Spinal cord (tissue), 10 donors: ENCODE results near the gene CPB1. TPM values are rescaled to one million over a fixed set of nuclear protein-coding genes. Genes with fewer than 3 reads are reported as not detected.

Experiments used
- DNase-seq, 6 donors: peaks; one replicate each; pipeline versions ENCODE4 v3.0.0 to v3.0.0-alpha.2; 2013 to 2015; ENCODE audit warnings: low spot score in 6 of 6, low read depth in 4 of 6
- H3K27ac ChIP-seq: one replicate; pipeline ENCODE4 v1.5.1; 2013; ENCODE audit warnings: low read depth, low read length, control low read depth
- H3K27me3 ChIP-seq: one replicate; pipeline ENCODE4 v1.6.1; 2013; ENCODE audit warnings: low read length; ENCODE audit not compliant: control insufficient read depth, insufficient read depth
- H3K36me3 ChIP-seq: one replicate; pipeline ENCODE4 v1.6.1; 2013; ENCODE audit warnings: low read length; ENCODE audit not compliant: control insufficient read depth, insufficient read depth
- H3K4me1 ChIP-seq: one replicate; pipeline ENCODE4 v1.6.1; 2013; ENCODE audit warnings: low read length; ENCODE audit not compliant: control insufficient read depth, insufficient read depth
- H3K4me3 ChIP-seq: one replicate; pipeline ENCODE4 v1.5.1; 2013; ENCODE audit warnings: low read depth, low read length, control low read depth
- H3K9me3 ChIP-seq: one replicate; pipeline ENCODE4 v1.6.1; 2013; ENCODE audit warnings: low read length; ENCODE audit not compliant: control insufficient read depth, insufficient read depth
- WGBS: methylation state at CpG from one replicate; pipeline ENCODE4 v1.1.5; 2013; ENCODE audit warnings: missing lambda C conversion rate; ENCODE audit not compliant: insufficient coverage; 5-methylcytosine and 5-hydroxymethylcytosine counted together
- polyA plus RNA-seq, 2 donors: library from polyadenylated mRNA; unstranded; fragments of 120-200 nt; gene quantifications; one replicate each; pipeline ENCODE4 v1.2.1, GENCODE V29; 2013; ENCODE audit not compliant: insufficient read length in 2 of 2
- total RNA-seq, 2 donors: library from RNA; depleted of rRNA in 1 of 2; stranded (reverse); fragments of 120-200 nt in 1 of 2; fragments of >200 nt in 1 of 2; gene quantifications; one replicate each; pipeline versions ENCODE4 v1.2.3 to v1.2.4, GENCODE V29; 2013 to 2014
- donor health status: healthy.

CPB1 gene
- total and polyA plus RNA-seq, 4 donors, result 0.17 to 0.30 (median 0.19) TPM; not detected in 1

DNA sequence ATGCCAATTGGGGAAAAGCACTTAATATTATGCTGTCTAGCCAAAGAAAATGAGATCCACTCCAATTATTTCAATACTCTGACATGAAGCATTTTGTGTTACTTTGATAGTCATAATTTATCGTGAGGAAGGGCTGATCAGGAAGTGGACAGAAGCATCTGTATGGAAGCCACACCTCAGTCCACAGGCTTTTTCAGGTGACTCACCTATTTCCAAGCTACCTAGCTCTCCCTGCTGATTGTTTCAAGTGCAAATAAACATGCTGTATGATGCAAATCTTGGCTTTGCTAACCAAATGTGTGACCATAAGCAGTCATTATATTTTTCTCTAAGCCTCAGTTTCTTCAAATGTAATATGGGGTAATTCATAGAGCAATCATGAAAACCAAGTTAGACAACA lies 30.8 kb upstream of the CPB1 start:
- Histone ChIP-seq H3K27me3 (no peaks in the 10 kb centered on the region), H3K9me3 (no peaks in the 10 kb centered on the region), H3K27ac (no peak overlapping the region), H3K4me3 (no peak overlapping the region), H3K4me1 (no peaks in the 10 kb centered on the region), H3K36me3 (no peaks in the 10 kb centered on the region)
- no CpG with 5 or more reads among the region's 1 CpG for WGBS
- DNase-seq, result no peak

DNA sequence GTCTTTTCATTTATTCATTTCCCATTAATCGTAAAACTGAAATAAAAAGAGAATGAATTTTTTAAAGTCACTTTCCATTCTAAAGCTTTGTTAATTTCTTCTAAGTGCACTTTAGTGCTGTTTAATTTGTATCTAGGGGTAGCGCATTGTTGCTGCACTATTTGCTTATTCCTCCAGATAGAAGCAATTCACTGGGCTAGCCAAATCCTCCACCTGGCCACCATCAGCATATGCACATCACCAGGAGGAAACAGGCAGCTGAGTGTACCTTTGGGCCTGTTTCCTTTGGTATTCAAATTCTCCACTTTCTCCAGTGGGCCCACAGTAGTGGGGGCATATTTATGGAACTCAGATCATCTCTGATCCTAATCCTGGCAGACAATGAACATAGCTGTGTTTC lies 29.8 kb upstream of the CPB1 start:
- peak in 1 of 6 donors; percentile 85 for DNase-seq
- no peaks in the 10 kb centered on the region for H3K27me3 ChIP-seq
- no peaks in the 10 kb centered on the region for H3K36me3 ChIP-seq
- H3K27ac ChIP-seq, result no peak overlapping the region
- no peaks in the 10 kb centered on the region for H3K4me1 ChIP-seq
- H3K9me3 ChIP-seq, result no peaks in the 10 kb centered on the region
- no CpG with 5 or more reads among the region's 2 CpGs for WGBS
- H3K4me3 ChIP-seq, result no peak overlapping the region

DNA sequence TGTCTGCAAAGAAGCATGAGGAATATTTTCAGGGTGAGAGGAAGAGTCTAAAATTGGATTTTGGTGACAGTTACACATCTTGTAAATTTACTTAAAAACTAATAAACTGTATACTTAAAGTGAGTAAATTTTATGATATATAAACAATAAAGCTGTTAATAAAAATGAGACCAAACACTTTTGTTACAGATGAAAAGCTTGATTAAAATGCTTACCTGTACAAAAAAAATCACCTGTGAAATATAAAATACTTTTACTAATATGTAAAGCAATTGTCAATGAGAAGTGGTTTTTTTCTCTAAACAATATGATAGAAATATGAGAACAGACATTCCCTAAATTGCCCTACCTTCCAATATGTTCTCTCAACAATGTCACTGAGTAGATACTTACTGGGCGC lies 27.2 kb upstream of the CPB1 start:
- no CpG with 5 or more reads among the region's 1 CpG for WGBS
- Histone ChIP-seq H3K9me3 (no peaks in the 10 kb centered on the region), H3K4me3 (no peak overlapping the region), H3K36me3 (no peaks in the 10 kb centered on the region), H3K27ac (no peak overlapping the region), H3K4me1 (no peaks in the 10 kb centered on the region), H3K27me3 (no peaks in the 10 kb centered on the region)
- DNase-seq, result no peak

DNA sequence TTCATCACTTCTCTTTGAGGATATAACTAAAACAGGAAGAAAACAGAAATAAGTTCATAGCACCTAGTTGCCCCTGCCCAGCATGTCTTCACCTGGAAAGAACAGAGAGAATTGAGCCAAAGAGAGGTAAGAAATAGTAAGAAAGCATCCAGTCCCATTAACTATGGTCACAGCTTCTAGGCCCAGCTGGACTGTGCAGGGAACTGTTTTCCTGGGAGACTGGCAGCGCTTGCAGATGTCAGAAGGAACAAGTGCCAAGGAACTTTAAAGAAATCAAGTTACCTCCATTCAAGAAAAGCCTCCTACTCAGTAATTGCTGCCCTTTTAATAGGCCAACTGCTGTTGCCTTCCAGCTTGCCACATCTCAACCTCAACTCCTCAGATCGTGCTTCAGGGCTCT lies 17.8 kb upstream of the CPB1 start:
- H3K27ac ChIP-seq, result no peak overlapping the region
- H3K36me3 ChIP-seq, result no peaks in the 10 kb centered on the region
- DNase-seq, result no peak
- H3K4me1 ChIP-seq, result no peaks in the 10 kb centered on the region
- no peak overlapping the region for H3K4me3 ChIP-seq
- no peaks in the 10 kb centered on the region for H3K27me3 ChIP-seq
- 69% methylated on average over 2 of the region's 2 CpGs for WGBS
- no peaks in the 10 kb centered on the region for H3K9me3 ChIP-seq

DNA sequence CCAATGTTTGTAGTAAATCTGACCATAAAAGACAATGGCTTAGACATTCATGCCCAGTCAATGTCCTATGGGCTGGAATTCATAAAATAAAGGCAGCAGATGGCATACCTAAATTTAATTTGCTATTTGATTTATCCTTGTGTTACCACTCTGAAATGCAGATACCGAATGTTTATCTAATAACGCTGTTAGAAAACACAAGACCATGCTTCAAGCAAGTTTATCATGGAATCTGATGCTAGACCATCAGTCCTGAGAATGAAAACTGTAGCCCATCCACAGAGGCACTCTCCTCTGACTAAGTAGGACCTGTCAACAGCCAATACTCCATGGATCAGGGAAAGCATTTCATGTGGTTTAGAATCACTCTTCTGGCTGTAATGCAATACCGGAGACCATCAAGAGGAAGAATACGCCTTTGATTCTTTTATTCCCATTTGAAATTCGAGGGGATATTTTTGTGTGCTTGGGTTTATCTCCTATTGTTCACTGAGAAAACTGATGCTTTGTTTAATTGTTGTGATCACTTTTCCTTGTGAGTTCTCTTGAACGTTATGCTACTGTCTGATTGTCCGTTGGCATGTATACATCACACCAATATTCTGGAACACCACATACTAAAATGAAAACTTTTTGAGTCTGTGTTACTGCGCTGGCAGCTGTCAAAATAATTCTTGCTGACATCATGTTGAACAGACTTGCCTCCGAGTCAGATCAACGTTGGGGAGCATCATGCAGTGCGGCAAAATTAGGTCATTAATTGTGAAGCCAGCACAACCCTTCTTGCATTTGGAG lies 12.1 kb upstream of the CPB1 start:
- DNase-seq, result peak in 1 of 6 donors; percentile 18
- Histone ChIP-seq H3K36me3 (no peaks in the 10 kb centered on the region), H3K27ac (no peak overlapping the region), H3K4me1 (no peaks in the 10 kb centered on the region), H3K9me3 (no peaks in the 10 kb centered on the region), H3K27me3 (no peaks in the 10 kb centered on the region), H3K4me3 (no peak overlapping the region)
- 83% methylated on average over 7 of the region's 11 CpGs for WGBS

DNA sequence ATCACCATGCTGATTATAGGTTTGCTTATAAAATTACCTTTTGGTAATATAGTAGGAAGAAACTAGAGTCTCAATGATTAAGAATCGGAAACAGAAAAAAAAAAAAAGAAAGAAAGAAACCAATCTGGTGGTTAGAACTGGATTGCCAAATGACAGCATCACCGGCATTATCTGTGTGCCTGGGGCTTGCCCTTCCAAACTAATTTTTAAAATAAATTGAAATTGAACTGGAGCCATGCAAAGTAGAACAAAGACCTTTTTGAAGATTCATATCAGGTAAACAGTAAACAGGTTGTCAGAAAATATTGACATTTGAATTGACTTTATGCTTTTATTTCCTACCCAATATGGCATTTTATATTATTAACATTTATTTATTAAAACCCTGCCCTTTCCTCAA lies 11.2 kb upstream of the CPB1 start:
- no peak for DNase-seq
- WGBS, result no CpG with 5 or more reads among the region's 2 CpGs
- Histone ChIP-seq H3K9me3 (no peaks in the 10 kb centered on the region), H3K4me3 (no peak overlapping the region), H3K36me3 (no peaks in the 10 kb centered on the region), H3K27ac (no peak overlapping the region), H3K4me1 (no peaks in the 10 kb centered on the region), H3K27me3 (no peaks in the 10 kb centered on the region)

DNA sequence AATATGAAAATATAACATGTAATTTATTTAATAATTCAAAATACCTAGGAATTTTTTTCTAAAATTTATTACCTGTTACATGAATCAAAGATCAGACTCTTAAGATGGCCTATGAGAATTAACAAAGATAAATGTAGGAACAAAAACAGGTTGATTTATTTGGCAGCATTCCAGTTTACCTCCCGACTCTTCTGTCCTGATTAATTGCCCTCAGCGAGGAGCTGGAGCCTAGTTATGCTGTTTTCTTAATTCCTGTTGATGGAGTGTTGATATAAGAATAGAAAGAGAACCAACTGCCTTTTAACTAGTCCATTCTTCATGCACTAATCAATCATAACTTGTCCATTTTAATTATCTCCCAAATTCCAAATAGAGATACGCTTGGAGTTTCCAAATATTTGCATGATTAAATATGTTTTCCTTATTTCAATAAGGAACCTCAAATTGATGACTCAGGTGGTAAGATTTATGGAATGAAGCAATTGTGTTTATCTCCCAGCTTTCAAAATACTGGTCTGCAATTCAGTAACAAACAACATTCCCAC lies 10.6 kb upstream of the CPB1 start:
- Histone ChIP-seq H3K36me3 (no peaks in the 10 kb centered on the region), H3K9me3 (no peaks in the 10 kb centered on the region), H3K4me1 (no peaks in the 10 kb centered on the region), H3K27ac (no peak overlapping the region), H3K4me3 (no peak overlapping the region), H3K27me3 (no peaks in the 10 kb centered on the region)
- WGBS, result no CpG with 5 or more reads among the region's 3 CpGs
- DNase-seq, result no peak

DNA sequence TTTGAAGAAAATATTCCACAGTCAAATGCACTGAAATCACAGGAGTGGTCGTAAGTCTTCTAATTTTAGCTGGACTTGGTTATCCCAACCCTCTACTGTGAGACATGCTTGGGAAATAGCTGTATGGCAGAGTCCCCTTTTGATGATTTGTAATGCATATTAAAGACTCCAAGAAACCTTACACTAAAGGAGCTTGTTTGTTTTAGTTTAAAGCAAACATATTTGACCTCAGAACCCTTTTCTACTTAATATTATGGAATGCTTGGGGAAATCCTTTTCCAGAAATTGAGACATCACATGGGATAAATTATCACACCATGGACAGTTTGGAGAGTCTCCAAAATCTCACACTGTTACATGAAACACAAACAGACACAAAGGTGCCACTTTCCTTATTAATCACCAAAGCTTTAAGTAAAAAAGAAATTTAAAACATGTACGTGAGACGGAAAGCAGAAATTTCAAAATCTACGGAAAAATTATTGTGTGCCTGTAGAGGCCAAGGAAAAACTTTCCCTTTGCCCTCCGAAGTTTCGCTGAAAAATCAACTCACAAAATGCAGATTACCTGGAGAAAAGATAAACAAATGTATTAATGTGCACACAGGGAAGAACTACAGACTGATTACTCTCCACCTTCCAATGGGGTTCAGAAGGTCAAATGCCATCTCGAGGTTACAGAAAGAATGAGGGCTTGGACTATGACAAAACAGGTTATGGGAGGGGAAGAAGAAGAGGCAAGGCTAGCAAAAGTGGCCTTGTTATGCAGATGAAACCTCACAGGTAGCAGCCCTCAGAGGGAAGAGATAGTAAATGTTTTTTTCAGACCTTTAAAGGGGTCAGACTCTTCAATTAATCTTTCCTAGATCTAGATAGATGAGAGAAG lies 7.0 kb upstream of the CPB1 start:
- H3K27ac ChIP-seq, result no peak overlapping the region
- no peaks in the 10 kb centered on the region for H3K9me3 ChIP-seq
- DNase-seq, result no peak
- H3K4me1 ChIP-seq, result no peaks in the 10 kb centered on the region
- 67% methylated on average over 3 of the region's 7 CpGs for WGBS
- H3K4me3 ChIP-seq, result no peak overlapping the region
- no peaks in the 10 kb centered on the region for H3K36me3 ChIP-seq
- H3K27me3 ChIP-seq, result no peaks in the 10 kb centered on the region

DNA sequence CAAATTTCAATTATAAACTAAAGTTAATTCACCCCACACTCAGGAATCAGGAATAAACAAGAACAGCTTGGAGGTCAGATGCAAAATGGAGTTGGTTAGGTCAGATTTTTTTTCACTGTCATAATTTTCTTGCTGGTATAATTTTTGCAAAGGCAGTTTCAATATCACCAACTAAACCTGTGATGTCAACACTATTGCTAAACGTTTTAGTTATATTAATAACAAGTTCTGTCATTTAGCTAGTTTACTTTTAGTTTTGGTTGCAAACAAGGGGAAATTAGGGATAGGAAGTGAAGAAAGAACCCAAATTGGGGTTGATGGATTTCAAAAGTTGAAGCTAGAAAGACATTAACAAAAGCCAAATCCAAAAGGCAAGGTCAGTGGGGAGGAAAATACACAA lies 4.6 kb upstream of the CPB1 start:
- Histone ChIP-seq H3K9me3 (no peaks in the 10 kb centered on the region), H3K27me3 (no peaks in the 10 kb centered on the region), H3K27ac (no peak overlapping the region), H3K4me3 (no peak overlapping the region), H3K4me1 (no peaks in the 10 kb centered on the region), H3K36me3 (no peaks in the 10 kb centered on the region)
- no CpG with 5 or more reads among the region's 1 CpG for WGBS
- no peak for DNase-seq
